HG02973 (cell line): ENCODE data around the gene PDZD2.
A peak's percentile ranks its signal among the peaks of the same experiment; 100 is the strongest.
"Not testable (repeated sequence)": the region's sequence is repeated elsewhere in the genome, so short reads cannot be mapped to it uniquely, and the experiment has no call there.

Source experiments
- ATAC-seq: cut with Tn5 transposase; IDR thresholded peaks from one replicate; pipeline ENCODE4 v1.9.1; 2021; ENCODE audit warnings: moderate library complexity; ENCODE audit not compliant: unreplicated experiment

Gene PDZD2

DNA sequence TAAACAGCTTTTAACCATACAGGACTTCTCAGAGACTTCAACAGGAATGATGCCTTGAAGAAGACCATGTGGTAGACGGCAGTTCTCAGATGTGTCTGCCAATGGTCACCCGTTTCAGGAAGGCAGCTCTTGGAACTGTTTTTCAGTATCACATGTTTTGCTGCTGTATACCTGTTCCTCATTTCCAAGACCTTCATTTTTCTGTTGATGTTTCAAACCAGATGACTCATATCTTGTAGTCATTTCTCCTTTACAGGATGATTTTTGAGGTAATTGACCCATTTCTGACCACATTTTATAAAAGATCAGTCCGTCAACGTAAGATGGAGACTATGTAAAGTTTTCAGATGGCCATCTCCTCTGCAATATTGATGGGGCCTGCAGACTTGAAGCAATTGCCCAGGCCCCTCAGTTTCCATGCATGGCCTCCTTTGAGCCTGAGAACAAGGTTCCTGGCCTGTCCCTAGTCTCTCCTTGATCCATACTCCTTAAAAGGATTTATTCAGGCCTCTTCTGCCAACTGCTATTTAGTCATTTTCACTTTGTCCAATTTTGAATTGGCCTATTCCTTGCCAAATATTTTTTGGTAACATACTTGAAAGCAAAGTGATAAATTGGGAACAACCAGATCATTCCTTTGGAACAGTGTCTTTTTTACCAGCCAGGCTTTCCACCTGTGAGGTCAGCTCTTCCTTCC, 128.6 kb downstream of the PDZD2 start:
- no peak for ATAC-seq

DNA sequence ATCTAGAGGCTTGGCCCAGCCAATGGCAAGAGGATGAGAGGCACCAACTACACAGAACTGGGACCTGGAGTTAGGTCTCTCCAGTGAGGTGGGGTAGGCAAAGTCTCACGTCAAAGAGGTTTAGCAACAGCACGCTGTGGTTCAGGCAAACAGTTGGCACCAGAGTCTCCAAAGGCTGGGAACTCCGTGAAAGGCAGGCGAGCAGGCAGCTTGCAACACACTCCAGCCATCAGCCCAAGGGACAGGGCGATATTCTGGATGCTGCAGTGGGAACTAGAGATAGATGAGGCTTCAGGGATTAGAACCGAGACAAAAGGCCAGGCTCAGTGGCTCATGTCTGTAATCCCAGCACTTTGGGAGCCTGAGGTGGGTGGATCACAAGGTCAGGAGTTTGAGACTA, 129.1 kb downstream of the PDZD2 start:
- ATAC-seq, result no peak

DNA sequence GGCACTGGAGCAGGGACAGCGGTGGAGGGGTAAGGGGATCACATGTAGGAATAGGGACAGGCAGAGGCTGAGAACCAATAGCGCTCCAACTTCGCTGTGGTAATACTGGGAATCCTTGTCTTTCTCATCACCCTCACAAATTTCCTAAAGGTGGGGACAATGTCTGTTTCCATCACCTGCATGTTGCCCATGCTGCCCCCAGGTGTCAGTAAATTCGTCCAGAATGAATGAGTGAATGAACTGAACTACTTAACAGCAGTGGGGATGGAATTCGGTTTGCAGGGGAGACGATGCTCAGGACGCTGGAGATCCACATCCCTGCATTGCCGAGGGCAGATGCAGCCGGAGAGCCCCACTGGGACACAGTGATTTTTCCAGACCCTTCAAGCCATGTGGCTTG, 129.9 kb downstream of the PDZD2 start:
- no peak for ATAC-seq

DNA sequence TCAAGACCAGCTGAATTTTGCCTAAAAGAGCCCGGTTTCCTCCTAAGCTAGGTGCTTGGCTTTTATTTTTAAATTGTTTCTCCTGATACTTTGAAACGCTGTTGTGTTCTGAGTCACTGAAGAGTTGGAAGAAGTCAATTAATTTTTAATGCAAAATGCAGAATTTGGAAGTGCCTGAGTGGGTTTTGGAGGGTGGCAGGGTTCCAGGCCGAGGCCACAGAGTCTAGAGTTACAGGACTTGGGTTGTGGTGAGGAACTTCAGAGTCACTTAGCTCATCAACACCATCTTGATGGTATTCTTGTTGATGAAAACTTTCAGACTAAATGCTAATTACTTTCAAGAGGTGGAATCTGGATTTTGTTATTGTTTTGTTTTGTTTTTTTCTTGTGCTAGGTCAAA, 130.6 kb downstream of the PDZD2 start:
- ATAC-seq, result no peak

DNA sequence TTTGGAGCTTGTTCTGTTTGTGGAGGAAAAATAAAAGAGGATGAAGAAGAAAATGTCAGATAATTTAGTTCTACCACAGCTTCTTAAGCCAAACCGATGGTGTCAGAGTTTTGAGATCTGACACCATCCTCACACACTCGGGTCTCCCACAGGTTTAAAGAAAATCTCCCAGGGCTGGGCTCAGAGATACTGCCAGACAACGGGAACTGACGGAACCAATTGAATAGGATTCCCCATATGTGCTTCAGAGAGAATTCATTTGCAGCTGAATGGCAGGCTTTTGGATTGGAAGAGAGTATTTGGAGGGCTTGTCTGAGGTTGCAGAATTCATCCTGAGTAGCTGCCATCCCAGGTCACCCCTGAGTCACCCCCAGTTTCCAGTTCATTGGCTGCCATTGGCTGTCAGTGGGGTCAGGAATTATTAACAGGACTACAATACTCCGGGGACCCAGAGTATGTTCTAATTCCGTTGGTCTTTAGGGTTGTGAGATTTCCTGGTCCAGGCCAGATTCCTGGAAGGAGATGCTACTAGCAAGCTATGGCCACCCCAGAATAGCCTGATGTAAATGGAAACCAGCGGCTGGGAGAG, 131.3 kb downstream of the PDZD2 start:
- ATAC-seq, result no peak

DNA sequence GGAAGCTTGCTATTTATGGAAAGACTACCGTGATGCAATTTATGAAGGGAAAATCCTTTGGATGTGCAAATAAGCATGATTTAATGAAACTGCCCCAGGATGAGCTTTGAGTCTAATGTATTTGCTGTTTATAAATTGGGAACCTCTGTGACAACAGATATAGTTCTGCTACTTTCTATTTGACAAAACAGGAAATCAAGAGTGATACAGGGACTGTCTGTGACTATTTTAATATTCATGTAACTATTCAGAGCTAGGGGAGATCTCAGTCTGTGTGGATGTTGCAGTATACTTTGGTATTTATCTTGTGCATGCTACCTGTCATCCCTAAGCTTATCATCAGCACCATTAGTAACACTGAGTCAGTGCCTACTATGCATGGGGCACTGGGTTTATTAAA, 132.1 kb downstream of the PDZD2 start:
- ATAC-seq, result peak; percentile 95

DNA sequence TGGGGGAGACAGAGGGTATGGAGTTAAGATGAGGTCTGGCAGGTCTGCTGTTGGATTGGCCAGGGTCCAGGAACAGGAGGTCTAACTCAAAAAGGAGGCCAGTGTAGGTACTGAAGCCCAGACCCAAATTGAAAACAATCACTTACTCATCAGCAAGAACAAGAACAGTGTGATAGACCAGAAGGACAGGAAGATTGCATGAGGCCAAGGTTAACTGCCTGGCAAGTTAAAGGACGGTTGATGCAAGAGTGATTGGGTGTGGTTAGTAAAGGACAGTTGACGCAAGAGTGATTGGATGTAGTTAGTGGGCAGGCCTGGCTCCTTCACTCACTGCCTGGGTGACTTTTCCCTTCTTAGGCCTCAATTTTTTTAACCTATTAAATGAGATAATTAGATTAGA, 132.6 kb downstream of the PDZD2 start:
- ATAC-seq, result peak; percentile 24

DNA sequence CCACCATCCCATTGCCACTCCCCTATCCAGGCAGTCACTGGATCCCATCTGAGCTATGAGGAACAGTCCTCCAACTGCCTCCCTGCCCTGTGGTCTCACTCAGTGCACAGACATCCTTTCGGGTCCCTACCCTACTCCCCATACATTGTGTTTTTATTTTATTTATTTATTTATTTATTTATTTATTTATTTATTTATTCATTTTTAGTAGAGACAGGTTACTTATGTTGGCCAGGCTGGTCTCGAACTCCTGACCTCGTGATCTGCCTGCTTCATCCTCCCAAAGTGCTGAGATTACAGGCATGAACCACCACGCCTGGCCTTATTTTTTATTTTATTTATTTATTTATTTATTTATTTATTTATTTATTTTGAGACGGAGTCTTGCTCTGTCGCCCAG, 137.4 kb downstream of the PDZD2 start:
- not testable (repeated sequence) for ATAC-seq

DNA sequence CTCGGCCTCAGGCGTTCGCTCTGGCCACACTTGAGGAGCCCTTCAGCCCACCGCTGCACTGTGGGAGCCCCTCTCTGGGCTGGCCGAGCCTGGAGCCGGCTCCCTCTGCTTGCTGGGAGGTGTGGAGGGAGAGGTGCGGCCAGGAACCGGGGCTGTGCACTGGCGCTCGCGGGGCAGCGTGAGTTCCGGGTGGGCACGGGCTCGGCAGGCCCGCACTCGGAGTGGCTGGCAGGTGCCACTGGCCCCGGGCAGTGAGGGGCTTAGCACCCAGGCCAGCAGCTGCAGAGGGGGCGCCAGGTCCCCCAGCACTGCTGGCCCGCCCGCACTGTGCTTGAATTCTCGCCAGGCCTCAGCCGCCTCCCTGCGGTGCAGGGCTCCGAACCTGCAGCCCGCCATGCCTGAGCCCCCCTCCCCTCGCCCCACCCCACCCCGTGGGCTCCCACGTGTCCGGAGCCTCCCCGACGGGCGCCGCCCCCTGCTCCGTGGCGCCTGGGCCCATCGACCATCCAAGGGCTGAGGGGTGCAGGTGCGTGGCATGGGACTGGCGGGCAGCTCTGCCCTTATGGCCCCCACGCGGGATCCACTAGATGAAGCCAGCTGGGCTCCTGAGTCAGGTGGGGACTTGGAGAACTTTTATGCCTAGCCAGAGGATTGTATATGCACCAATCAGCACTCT, 138.2 kb downstream of the PDZD2 start:
- no peak for ATAC-seq

DNA sequence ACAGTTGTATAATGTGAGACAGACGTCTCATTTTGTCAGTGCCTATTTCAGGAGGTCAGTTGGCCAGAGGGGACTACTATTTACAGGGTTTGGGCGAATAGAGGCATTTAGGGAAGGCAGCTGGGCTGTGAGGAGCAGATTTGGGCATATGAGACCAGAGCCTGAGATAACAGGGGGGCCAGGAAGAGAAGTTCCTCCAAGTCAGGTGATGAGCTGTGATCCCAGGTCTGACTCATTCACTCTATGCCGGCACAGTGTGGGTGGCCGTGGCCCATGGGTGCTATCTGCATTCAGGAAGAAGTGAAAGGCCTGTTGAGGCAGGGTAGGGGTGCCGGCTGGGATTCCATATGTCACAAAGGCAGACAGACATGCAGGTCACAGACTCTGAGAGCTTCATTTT, 142.8 kb downstream of the PDZD2 start:
- ATAC-seq, result peak; percentile 47

DNA sequence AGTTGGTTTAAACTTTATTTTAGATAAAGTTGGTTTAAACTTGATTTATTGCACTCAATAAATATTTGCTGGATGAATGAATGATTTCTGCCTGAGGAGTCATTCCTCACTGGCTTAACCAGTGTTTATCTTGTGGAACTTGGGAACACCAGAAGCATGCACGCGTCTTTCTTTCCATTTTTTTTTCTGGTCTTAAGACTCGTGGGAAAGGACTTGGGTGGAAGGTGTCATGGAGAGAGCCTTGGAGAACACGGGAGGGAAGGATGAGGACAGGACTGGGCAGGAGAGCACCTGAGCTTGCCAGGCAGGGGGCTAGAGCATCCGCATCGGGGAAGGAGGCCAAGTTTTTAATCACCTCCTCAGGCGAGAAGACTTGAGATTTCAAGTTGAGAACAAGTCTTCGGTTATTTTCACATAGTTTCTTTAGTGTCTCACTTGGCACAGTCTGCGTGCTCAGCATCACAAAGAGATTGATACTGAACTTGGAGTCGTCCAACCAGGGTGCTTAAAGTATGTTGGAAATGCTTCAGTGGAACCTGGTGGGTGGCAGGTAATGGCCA, 144.2 kb downstream of the PDZD2 start:
- ATAC-seq, result no peak

DNA sequence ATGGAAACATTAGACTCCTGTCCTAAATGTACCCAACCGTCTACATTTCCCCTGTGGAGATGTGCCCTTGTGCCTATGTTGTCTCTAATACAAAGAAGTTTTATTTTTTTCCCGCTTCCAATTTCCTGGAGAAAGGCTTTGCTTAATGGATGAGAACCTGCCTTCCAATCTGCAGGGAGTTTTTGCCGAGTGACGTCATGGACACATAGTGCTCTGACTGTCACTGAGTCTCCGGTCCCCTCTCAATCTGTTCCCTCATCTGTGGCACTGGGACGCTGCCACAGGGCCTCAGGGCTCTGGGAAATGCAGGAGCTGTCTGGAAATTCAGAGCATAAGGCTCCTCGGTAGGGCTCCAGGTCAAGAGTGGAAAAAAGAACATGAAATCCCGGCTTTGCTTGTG, 144.8 kb downstream of the PDZD2 start:
- no peak for ATAC-seq

DNA sequence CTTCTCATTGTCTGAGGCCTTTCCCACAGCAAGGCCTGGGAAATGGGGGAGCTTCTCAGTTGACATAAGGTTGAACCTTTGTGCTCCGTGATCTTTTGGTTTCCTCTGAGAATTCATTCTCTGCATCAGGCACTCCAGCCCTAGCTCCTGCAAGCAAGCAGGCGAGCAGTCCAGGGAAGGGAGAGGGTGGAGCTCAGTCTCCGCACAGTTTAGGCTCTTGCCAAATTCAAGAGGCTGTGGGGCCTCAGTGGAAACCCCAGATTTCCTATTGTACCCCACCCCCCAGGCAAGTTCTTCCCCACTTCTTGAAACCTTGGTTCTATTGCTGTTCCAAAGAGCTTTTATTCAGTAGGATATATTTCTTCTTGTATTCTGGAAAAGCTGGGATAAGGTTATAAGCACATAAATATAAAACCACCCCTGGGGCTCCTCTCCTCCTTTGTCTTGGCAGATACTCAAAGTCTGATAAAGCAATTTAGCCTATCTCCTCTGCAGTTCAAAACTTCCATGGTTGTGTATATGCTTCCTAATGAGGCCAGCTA, 147.2 kb downstream of the PDZD2 start:
- no peak for ATAC-seq

DNA sequence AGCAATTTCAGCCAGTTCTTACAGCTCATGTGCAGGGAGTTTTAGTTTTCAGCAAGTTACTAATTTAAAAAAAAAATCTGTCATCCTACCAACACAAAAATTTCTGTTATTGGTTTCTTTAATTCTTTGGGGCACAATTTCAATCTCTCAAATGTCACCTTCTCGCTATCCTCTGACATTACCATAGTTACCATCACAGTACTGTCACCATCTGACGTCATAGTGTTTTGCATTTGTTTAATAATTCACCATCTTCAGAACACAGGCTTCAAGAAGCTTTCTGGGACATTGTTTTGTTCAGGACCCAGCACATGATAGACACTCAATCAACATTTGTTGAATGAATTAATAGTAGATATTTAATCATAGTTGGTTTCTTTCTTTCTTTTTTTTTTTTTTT, 155.1 kb downstream of the PDZD2 start:
- ATAC-seq, result no peak

DNA sequence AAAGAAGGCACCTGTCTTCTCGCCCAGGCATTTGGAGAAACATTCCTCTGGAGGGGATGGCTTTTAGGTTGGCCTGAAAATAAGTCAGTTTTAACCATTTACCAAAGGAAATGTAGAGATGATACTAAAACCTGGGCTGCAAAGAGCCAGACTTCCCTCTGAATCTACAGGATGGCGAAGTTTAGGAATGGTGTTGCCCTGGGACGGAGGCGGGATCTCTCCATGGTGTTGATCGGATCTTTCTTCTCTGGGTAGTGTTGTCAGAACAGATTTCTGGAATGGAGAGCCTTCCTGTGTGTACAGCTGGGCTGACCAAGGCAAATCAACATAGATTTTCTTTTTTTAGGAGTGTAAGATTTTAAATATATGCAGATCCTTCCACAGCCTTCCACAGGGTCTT, 159.2 kb downstream of the PDZD2 start:
- no peak for ATAC-seq

DNA sequence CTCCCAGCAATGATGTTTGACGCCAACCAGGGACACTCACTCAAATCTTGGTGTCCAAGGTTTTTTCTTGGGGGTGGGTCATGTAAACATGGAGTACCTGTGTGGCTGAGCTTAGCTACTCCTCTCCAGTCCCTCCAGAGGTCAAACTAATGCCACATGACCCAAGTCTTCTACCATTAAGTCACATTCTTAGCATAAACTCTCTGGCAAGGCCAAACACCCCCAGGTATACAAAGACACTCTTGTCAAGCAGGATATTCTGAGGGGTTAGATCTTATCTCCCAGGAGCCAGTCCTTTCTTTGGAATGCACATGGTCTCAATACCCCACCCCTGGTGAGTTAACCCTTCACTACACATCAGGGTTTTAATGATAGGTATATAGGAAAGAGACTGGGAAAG, 161.4 kb downstream of the PDZD2 start:
- ATAC-seq, result no peak

DNA sequence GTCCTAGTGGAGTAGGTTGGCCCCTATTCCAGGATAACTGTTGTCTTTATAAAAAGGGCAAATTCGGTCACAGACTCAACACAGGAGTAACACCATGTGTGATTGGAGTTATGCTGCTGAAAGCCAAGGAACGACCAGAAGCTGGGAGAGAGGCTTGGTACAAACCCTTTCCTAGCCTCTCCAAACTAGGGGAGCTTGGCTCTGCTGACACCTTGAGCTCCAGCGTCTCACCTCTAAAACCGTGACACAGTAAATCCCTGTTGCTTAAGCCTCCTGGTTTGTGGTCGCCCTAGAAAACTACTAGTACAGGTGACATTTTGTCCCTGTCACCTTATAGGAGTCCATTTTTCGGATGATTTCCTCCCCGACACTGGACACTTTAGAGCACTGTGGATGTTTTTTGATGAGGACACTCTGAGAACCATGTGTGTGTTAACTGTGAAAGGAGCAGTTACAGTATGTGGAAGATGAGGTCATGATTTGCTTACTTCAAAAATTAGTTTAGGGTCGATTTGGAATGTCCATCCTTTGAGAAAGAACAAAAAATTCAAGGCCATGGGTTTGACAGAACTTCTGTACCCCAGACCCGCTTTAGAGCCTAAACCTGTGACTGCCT, 167.0 kb downstream of the PDZD2 start:
- no peak for ATAC-seq

DNA sequence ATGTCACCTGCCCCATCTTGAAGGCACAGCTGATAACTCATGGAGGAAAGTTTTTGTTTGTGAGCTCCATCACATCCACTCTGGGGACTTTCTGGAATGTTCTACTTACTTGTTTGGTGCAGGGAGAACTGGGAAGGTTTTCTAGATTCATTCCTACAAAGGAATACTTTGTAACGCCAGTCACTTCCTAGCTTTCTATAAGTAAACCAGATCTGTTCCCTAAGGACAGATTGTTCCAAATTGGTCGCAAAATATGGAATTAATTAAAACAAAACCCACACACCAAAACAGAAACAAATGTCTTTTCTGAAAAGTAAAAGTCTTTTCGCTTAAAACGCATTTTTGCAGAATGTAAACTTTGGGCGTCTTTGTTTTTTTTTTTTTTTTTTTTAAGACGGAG, 167.6 kb downstream of the PDZD2 start:
- ATAC-seq, result no peak

DNA sequence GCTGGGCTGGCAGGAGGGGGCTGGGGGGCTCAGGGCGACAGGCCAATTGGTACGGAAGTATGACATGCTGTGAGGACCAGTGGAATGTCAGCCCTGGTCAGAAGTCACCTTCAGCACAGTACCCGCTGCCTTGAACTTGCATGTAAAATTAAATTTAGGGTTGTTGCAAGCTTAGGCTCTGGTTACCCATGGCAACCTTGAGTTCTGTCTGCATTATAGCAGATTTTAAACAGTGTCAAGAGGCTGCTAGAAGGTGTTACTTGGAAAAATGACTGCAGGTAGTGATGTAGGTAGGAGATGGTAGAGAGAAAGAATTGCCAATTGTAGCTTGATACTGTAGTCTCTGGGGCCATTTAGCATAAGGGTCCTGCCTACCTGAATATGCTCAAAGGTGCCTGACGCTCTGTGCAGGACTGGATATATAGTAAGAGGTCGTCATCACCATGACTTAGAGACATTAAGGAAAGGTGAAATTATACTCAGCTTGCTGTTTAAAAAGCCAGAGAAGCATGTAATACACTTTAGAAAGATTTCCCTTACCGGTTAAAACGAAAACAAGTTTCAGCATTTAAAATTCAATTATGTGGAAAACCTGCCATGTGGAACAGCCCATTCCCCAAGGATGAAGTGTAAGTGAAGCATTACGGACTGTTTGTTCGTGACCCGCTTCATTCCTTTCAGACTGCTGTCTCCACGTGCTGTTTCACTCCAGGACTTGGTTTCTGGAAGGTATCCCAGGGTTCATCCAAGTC, 169.0 kb downstream of the PDZD2 start:
- no peak for ATAC-seq

DNA sequence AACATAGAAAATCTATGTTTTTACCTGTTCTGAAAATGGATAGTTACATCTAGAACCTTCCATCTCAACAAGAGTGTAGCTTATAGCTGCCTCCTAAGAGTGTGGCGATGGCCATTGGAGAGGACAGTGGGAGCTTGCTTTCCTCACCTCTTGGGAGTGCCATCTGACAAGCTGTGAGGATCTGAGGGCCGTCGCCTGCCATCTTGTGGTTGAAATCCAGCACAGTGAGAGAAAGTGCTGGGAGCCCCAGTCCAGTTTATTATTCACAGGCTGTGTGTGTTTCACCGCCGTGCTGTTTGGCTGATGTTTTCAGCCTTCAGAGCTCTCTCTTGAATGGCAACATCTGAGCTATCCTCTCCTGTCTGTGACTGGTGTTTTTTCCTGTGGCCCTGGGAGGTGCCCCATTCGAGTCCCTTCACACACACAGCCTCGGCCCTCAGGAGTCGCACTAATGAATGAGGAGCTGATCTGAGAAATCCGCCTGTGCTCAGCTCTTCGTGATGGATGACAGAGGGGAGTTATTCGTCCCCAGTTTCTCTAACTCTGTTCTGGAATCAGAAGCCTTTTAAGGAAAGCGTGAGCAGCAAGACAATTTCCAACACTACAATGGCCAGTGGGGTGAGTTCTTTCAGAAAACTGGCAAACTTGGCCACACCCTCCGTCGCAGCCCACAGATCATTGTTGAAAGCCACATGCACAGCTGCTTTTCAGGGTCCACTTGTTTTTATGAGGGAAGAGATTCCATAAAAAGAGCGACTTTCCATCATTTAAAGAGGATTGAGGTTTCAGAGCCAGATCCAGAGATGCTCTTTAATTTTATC, 170.3 kb downstream of the PDZD2 start:
- ATAC-seq, result peak; percentile 66
